ENCODE data around the gene ZDHHC8.

- TF ChIP-seq CTCF (IDR thresholded peaks at IDR 0.05; ENCODE audit: low read depth, low read length, poor library complexity, severe bottlenecking) = no peak
- TF ChIP-seq EZH2phosphoT487 (IDR thresholded peaks at IDR 0.05; ENCODE audit: borderline replicate concordance, low read length) = no peak
Measured at GRCh38 chr22:20126284-20127029, 5.1 kb upstream of the ZDHHC8 start.

Measured in DOHH2 (cell line).